Activated naive CD4-positive, alpha-beta T cell treated with anti-CD3 and anti-CD28 coated beads, Interleukin-2, amount 50 U/mL, for 16 hours (primary cell): ENCODE results near the gene HSPB9.
"Not testable (repeated sequence)": the region's sequence is repeated elsewhere in the genome, so short reads cannot be mapped to it uniquely, and the experiment has no call there.

Experiments used
- DNase-seq: peaks from one replicate; pipeline ENCODE4 v3.0.0-alpha.2; 2020

The HSPB9 gene

GRCh38 chr17:42120161-42120769 lies 2.3 kb upstream of the HSPB9 start:
- DNase-seq: no peak

GRCh38 chr17:42120770-42121769 lies 1.5 kb upstream of the HSPB9 start, which contains the start of gene KAT2A:
TSS of gene KAT2A (minus strand) at chr17:42121367. CDS start at chr17:42121304, 63 bp downstream.
- DNase-seq: peak; percentile 83

GRCh38 chr17:42124256-42124655 lies 1.7 kb downstream of the HSPB9 start:
- no peak for DNase-seq

DNA sequence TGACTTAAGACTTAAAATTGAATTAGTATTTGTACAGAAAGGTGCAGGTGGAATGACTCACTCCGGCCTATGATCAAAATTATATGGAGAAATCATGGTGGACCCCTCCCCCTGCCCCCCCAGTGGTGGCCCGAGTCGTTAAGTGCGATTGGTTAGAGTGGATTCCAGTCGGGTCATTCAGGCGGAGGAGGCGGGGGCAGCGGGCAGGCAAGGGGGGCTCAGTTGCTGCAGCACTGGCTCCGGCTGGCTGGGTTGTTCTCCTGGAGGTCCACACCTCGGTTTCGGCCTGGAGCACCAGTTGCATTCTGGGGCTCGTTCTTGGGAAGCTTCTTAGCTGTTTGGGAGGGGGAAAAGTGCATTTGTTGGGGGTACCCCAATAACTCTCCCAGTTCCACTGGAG lies 3.0 kb downstream of the HSPB9 start:
- DNase-seq: no peak

- DNase-seq: no peak
Observed at GRCh38 chr17:42126836-42127235, 4.2 kb downstream of the HSPB9 start.

GRCh38 chr17:42127414-42127813 lies 4.8 kb downstream of the HSPB9 start:
- no peak for DNase-seq

- no peak for DNase-seq
Observed at GRCh38 chr17:42129109-42129837, 6.7 kb downstream of the HSPB9 start.

DNA sequence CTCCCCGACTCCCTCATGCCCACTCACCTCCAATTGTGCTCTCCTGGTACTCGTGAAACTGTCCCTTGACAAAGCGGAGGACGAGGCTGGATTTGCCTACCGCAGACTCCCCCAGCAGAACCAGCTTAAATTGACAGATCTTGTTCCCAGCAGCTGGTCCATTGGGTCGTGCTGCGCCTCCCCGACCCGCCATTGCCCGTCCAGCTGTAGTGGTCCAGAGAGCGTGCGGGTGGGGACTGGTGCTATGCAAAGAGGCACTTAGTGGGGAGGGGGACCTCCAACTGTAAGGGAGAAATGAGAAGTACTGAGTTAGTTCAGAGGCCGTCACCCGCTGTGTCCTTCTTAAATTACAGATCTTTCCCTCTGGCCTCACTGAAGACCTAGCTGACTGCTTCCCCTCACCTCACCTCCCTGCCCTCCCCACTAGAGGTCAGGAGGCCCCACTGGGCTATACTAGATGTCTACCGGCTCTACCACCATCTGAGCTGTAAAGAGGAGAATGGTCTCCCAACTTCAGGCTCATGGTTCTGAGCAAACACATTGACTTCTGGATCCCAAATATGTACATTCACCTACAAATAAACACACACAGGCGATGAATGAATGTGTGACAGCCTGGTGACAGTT lies 7.8 kb downstream of the HSPB9 start:
- no peak for DNase-seq

DNA sequence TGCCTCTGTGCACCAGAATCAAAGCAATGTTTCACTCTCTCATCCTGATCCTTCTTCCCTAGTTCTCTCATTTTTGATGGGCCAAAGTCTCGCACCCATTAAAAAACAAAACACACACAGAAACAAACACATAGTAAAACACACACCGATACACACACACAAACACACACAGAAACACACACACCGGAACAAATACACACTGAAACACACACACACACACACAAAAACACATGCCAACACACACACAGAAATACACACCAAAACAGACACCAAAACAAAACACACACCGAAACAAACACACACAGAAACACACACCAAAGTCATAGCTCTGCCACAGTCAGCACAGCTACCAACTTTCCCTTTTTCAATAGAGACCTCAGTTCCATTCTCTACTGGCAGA lies 8.6 kb downstream of the HSPB9 start:
- no peak for DNase-seq

DNA sequence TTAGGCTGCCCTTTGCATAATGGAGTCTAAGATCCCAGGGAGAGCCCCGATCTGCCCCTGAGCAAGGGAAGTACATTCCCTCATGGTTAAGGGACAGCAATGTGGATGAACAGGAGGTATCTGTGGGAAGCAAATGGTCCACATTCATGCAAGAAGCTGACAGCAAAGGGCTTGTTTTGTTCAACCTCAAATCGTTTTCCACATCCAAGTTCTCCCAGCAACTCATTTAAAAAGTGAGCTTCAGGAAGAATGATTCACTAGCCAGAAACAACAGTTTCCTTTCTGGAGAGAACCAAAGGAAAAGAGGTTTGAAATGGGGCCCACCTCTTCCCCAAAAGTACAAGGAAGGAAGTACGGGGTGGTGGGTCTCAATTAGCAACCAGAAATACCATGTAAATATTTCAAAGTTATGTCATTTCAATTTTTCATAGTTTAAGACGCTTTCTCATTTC lies 9.4 kb downstream of the HSPB9 start:
- no peak for DNase-seq

GRCh38 chr17:42132941-42133340 lies 10.3 kb downstream of the HSPB9 start:
- no peak for DNase-seq

- peak; percentile 40 for DNase-seq
Observed at GRCh38 chr17:42133461-42134041, 10.9 kb downstream of the HSPB9 start.

DNA sequence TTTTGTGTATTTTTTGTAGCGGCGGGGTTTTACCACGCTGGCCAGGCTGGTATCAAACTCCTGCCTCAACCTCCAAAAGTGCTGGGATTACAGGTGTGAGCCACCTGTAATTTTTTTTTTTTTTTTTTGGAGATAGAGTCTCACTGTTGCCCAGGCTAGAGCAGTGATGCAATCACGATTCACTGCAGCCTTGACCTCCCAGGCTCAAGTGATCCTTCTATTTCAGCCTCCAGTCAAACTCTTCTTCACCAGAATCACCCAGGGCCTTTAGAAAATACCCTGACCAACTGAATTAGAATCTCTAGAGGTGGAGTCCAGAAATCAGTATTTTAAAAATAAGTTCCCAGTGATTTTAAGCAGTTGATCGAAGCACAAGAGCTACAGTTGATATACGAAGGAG lies 12.5 kb downstream of the HSPB9 start:
- no peak for DNase-seq

DNA sequence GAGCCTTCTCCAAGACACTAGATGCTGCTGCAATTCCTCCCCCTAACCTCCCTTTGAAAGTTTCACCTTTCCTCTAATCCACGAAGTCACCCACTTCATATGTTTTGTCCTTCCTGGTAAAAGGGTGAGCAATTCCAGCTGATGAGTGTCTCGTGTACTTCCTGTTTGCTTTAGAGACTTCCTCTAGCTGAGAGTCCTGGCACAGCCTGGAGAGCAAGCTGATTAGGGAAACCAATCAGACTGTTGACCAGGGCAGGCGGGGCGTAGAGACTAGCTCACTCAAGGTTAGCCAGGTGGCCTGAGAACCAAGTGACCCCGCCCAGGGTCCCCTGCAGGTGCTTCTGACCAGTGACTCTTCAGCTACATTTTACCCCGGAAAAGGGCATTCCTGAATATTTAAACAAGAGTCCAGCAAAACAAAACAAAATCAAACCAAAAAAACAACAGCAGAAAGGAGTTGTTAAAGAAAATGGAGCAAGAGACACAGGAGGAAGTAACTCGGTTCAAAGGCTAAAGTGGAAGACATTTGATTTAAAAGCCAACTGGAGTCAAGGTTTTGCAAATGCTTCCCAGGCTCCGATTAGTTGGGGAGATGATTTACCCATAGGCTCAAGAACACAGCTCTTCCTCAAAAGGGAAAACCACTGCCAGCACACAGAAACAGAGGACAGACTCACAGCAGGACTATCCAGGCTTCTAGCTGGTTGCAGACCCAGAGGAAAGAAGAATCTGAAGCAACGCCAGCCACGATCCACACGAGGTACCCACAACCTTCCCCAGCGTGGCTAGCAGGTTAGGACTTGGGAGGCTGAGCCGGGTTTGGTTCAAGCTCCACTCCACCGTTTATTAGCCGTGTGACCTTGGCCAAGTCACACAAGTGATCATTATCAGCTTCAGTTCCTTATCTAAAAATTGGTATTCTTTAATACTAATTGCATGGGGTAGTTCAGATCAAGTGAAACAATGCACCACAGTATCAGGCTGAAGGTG lies 13.4 kb downstream of the HSPB9 start:
- no peak for DNase-seq

GRCh38 chr17:42136654-42137051 lies 14.0 kb downstream of the HSPB9 start:
- no peak for DNase-seq

DNA sequence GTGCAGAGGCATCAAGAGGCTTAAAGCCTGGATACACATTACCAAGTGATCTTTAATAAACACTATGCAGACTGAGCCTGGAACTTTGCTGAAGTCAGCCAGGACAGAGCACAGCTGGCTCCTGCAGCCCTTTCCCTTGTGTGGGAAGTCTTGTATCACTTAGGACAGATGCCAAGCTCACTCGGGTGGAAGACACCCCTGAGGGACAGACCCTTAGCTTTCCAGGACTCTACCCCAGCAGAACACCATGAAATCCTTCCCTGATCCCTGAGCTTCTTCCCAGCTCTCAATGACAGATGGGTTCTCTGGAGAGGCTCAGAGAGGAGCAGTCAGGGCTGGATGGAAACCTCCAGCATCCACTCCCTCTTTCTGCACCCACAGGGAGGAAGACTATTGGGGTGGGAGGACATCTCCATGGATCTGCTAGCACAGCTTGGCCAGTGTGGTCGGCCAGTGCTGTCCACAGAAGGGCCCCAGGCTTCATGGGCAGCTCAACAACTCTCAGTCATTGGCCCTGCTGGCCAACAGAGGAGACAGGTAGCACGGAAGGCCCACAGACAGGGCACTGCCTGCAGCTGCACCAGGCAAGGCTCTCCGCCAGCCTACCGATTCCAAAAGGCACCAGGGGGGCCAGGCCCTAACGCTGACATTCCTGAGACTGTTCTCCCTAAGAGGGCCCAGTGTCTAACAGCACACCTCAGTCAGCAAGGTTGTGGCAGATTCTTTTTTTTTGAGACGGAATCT lies 16.3 kb downstream of the HSPB9 start:
- DNase-seq: no peak

DNA sequence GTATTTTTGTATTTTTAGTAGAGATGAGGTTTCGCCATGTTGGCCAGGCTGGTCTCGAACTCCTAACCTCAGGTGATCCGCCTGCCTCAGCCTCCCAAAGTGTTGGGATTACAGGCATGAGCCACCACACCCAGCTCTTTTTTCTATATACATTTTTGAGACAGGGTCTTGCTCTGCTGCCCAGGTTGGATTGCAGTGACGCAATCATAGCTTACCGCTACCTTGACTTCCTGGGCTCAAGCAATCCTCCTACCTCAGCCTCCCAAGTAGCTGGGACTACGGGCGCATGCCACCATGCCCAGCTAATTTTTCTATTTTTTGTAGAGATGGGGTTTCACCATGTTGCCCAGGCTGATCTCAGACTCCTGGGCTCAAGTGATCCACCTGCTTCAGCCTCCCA lies 18.1 kb downstream of the HSPB9 start:
- not testable (repeated sequence) for DNase-seq

GRCh38 chr17:42141382-42141781 lies 18.8 kb downstream of the HSPB9 start:
- DNase-seq: no peak

- no peak for DNase-seq
Observed at GRCh38 chr17:42142371-42142896, 19.8 kb downstream of the HSPB9 start.

DNA sequence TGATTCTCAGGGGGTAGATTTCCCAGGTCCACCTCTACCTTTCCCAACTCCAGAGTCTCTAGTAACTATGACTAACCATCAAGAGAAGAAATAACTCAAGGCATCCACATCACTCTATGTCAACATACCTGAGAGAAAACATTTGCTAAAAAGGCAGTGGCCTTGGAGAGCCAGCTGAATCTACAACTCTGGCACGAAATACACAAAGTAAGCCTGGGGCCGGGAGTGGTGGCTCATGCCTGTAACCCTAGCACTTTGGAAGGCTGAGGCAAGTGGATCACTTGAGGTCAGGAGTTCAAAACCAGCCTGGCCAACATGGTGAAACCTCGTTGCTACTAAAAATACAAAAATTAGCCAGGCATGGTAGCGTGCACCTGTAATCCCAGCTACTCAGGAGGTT lies 20.5 kb downstream of the HSPB9 start:
- not testable (repeated sequence) for DNase-seq
